Frontal cortex (tissue), 4 donors: Measurements from ENCODE around the gene TRIM74. TPM values are rescaled to one million over a fixed set of nuclear protein-coding genes. Genes with fewer than 3 reads are reported as not detected.
"Not testable (repeated sequence)": the region's sequence is repeated elsewhere in the genome, so short reads cannot be mapped to it uniquely, and the experiment has no call there.

Experiments used
- DNase-seq, 2 donors: peaks; one replicate each; pipeline ENCODE4 v3.0.0; 2012; ENCODE audit warnings: low spot score in 2 of 2
- FAIRE-seq: peaks from 2 replicates; lab custom pipeline; 2012; peaks lifted over from hg19 to GRCh38; lab: Jason Lieb, UNC
- small RNA-seq: library from RNA; depleted of rRNA; stranded (forward); fragments of <200 nt; gene quantifications from one replicate; pipeline ENCODE3, GENCODE V24; 2014
- total RNA-seq: library from RNA; depleted of rRNA; stranded (reverse); fragments of >200 nt; gene quantifications from one replicate; pipeline ENCODE4 v1.2.3, GENCODE V29; 2014
- donor health status: control.
- donor health status: control.
- donor health status: control.

Gene TRIM74
- total RNA-seq, 1 donor from 2014 or later = not detected

DNA sequence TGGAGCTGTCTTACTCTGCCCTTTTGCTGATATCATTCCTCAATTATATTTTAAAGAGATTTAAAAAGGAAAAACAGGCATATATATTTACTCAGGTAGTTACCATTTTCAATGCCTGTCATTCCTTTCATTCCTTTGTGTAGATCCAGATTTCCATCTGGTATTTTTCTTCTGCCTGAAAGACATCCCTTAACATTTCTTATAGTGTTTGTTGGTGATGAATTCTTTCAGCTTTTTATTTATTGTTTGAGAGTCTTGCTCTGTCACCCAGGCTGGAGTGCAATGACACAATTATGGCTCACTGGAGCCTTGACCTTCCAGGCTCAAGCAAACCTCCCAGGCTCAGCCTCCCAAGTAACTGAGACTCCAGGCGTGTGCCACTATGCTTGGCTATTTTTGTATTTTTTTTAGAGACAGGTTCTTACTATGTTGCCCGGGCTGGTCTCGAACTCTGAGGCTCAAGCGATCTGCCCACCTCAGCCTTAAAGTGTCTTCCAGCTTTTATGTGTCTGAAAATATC is 50.0 kb downstream of the TRIM74 start:
- FAIRE-seq (no peak), DNase-seq (no peak)

- peak in 1 of 2 donors; percentile 22 for DNase-seq
- FAIRE-seq = not testable (repeated sequence)
Observed at GRCh38 chr7:72914756-72915525, 54.3 kb downstream of the TRIM74 start.

- not testable (repeated sequence) for FAIRE-seq
Observed at GRCh38 chr7:72913750-72914149, 55.5 kb downstream of the TRIM74 start.

DNA sequence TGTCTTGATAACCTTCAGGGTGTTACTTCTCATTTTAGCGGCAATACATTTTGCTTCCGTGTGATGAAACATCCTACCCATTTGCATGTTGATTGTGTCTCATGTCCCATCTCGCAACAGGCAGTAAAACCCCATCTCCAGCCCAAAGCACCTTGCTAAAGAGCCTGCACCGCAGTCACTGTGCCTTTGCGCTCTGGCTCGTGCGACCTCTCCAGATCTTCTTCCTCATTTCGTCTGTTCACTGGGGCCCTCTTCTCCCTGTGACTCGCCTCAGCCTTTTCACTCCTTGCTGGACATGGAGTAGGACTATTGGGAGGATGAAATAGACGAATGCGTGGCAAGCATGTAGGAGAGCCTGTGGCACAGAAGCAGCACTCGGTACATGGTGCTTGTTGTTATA is 57.9 kb downstream of the TRIM74 start:
- not testable (repeated sequence) for DNase-seq, FAIRE-seq

More at GRCh38 chr7:72913750-72914149, 55.5 kb downstream of the TRIM74 start:
- not testable (repeated sequence) for DNase-seq

Small RNA genes lying within 50 kb of the gene (small RNA-seq; reads per million reads assigned to genes)
- not detected for gene RF00019

Other genes with a start within 250 kb of the TRIM74 start
- 2.0 TPM for gene TYW1B, start 141.3 kb downstream of the TRIM74 start, total RNA-seq
- gene POM121, start 44.4 kb downstream of the TRIM74 start, total RNA-seq = 4.9 TPM
- under 0.01 TPM for gene SPDYE8, start 60.3 kb upstream of the TRIM74 start, total RNA-seq
- under 0.01 TPM for gene SPDYE11, start 88.4 kb upstream of the TRIM74 start, total RNA-seq
- under 0.01 TPM for gene SPDYE9, start 116.6 kb upstream of the TRIM74 start, total RNA-seq